B cell (primary cell): Measurements from ENCODE around the gene CAPS.

Experiments
- EZH2 ChIP-seq: IDR thresholded peaks from 2 replicates; pipeline ENCODE4 v1.6.1; 2012; ENCODE audit warnings: borderline replicate concordance, low read depth, mild to moderate bottlenecking, moderate library complexity, low read length; ENCODE audit not compliant: insufficient read depth, poor library complexity, severe bottlenecking
- TF ChIP-seq, protein P1 (sequence below): fragments of 200-600 bp; IDR thresholded peaks from one replicate; pipeline ENCODE4 v1.8.0; 2022; ENCODE audit warnings: antibody characterized with exemption, mild to moderate bottlenecking

DNA sequence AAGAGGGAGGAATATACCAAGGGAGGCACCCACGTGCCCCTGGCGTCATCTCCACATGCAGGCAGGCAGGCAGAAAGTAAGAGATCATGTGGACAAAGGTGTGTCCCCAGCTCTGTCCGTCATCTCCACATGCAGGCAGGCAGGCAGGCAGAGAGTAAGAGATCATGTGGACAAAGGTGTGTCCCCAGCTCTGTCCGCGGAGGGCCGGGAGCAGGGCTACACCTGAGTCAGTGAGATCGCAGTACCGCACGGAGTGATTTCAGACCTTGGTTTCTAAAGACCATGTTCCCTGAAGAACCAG, 22.2 kb downstream of the CAPS start:
- TF ChIP-seq, protein P1, sequence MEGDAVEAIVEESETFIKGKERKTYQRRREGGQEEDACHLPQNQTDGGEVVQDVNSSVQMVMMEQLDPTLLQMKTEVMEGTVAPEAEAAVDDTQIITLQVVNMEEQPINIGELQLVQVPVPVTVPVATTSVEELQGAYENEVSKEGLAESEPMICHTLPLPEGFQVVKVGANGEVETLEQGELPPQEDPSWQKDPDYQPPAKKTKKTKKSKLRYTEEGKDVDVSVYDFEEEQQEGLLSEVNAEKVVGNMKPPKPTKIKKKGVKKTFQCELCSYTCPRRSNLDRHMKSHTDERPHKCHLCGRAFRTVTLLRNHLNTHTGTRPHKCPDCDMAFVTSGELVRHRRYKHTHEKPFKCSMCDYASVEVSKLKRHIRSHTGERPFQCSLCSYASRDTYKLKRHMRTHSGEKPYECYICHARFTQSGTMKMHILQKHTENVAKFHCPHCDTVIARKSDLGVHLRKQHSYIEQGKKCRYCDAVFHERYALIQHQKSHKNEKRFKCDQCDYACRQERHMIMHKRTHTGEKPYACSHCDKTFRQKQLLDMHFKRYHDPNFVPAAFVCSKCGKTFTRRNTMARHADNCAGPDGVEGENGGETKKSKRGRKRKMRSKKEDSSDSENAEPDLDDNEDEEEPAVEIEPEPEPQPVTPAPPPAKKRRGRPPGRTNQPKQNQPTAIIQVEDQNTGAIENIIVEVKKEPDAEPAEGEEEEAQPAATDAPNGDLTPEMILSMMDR: no peak
- TF ChIP-seq EZH2: no peak
